HG02970 (cell line): Measurements from ENCODE around the gene MIER1.

ENCODE experiments used
- ATAC-seq: cut with Tn5 transposase; IDR thresholded peaks from one replicate; pipeline ENCODE4 v1.9.1; 2021; ENCODE audit warnings: mild to moderate bottlenecking, moderate library complexity, moderate number of reproducible peaks; ENCODE audit not compliant: unreplicated experiment, low FRiP score

The MIER1 gene

DNA sequence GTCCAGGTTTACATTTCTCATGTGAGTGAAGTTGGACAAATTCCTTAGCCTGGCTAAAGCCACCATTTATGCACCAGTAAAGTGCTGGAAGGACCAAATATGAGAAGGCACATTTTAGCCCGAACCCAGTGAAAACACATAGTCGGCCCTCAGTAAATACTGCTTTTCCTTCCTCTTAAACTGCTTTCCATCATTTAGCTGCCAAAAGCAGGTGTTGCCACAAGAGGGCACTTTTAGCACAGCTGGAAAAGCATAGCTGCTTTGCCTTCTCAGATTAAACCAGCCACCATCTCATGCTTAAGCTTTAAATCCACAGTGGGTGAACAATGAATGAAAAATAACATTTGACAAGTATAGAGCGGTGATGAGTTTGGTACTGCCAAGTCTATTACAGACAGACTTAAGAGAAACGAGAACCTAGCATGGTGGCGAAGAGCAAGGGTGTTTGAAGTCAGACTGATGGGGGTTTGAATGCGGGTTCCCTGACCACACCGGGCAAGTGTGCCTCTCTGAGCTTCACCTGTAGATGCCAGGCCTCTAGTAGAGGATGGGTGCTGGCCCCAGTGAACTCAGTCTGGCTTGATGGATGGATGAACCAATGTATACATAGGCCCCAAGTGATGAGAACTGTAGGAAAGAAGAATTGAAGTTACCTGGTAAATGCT is 71.4 kb downstream of the MIER1 start:
- ATAC-seq, result peak; percentile 53

DNA sequence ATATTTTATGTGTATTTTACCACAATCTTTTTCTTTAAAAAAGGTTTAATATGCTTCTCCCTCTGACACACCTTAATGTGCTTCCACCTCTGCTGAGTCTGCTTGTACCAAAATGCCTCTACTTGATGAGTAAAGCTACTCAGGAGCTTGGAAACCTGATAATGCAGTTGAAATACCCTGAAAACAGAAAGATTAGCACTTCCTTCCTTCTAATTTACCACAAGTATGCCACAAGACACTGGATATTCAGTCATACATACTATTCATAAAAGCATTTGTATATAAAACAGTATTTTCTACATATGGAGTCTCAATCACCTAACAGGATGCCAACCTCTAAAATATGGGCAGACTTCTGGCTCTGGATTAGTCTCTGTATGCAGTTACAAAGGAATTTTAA is 74.2 kb downstream of the MIER1 start:
- no peak for ATAC-seq

GRCh38 chr1:66999640-67000400 is 75.0 kb downstream of the MIER1 start:
- ATAC-seq, result no peak

DNA sequence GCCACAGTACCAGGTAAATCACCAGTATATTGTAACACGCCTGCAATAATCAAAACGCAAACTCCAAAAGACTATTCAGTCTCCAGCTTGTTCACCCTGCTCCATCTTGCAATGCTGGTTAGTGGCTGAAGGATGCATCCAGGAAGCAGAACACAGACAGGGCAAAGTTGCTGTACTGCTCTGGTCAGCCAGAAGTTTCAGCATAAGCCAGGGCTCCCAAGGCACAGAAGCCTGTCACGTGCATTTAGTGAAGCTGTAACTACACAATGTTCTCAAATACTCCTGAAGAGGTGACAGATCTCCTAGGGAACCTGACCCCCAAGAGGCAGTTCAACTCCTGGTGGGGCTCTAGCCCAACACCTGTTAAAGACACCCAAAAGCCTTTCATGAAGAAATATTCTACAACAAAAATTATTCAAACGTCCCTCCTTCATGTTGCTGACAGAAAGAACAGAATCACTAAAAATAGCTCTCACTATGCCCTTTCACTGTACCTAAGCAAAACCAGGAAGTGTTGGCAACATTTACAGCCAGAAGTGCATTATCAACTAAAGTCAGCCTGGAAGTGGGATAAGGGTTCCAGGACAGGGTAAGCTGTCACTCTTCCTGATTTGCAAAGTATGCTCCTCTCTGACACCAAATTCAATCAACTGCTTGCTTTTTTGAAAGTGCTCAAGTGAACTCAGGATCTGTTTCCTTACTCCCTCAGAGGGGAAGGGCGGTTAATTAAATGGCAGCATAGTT is 77.1 kb downstream of the MIER1 start:
- no peak for ATAC-seq

- no peak for ATAC-seq
Observed at GRCh38 chr1:67004176-67004575, 79.4 kb downstream of the MIER1 start.

GRCh38 chr1:67005068-67005467 is 80.3 kb downstream of the MIER1 start:
- ATAC-seq, result no peak

DNA sequence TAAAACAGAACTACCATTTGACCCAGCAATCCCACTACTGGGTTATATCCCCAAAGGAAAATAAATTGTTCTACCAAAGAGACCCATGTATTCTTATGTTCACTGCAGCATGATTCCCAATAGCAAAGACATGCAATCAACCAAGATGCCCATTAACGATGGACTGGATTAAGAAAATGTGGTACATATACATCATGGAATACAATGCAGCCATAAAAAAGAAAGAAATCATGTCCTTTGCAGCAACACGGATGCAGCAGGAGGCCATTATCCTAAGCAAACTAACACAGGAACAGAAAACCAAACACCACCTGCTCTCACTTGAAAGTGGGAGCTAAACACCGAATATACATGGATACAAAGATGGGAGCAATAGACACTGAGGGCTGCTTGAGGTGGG is 85.0 kb downstream of the MIER1 start:
- no peak for ATAC-seq

- ATAC-seq, result no peak
Observed at GRCh38 chr1:67013573-67013972, 88.8 kb downstream of the MIER1 start.

DNA sequence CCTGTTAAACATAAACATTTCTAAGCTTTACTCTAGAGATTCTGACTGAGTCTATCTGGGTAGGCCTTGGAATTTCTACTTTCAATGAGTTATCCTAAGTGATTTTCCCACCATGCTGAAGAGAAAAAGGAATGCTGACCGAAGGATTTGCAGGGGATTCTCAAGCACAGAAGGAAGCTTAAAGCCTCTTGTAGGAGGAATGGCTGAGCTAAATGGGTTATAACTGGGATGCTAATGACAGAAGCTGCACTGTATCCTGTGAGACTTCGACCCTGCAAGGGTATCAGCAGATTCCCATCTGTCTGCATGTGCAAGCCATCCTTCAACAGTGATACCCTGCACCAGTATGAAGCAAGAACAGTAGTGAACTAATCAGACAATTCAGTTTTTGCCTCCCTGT is 93.8 kb downstream of the MIER1 start:
- ATAC-seq, result no peak

DNA sequence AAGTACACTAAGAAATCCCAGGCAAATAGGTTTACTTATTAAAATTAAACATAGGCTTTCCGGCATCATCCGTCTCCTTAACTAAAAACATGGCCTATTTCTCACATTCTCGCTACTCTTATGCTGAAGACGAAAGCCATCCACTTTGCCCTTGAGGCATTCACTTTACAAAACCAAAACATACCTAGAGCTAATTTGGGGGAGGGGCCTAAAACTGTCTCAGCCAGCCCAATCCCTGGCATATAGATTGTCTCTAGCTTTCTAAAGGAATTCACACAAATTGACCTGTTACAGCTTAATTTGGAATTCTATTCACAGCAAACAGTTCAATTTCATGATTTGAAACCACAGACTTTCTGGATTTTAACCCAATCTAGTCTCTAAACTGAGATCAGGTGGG is 94.3 kb downstream of the MIER1 start:
- no peak for ATAC-seq

GRCh38 chr1:67019600-67020136 is 94.9 kb downstream of the MIER1 start:
- ATAC-seq, result no peak

- ATAC-seq, result no peak
Observed at GRCh38 chr1:67020304-67020703, 95.5 kb downstream of the MIER1 start.

DNA sequence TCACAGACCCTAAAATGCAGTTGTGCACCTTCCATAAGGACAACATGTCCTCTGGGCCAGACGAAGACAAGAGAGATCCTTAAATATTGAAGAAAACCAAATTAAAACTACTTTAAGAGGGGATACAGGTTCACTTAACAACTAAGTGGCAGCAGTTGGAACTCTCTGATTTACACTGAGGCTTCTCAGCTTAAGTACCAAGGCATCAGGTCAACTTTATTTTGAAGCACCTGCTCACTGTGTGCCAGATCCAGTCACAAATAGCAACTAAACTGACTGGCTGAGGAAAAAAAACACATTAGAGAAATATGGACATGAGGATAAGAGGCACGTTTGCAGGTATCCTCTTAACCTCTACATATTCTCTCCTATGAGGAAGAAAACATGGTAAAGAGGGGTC is 96.0 kb downstream of the MIER1 start:
- no peak for ATAC-seq

GRCh38 chr1:67029472-67029871 is 104.7 kb downstream of the MIER1 start:
- ATAC-seq, result no peak

DNA sequence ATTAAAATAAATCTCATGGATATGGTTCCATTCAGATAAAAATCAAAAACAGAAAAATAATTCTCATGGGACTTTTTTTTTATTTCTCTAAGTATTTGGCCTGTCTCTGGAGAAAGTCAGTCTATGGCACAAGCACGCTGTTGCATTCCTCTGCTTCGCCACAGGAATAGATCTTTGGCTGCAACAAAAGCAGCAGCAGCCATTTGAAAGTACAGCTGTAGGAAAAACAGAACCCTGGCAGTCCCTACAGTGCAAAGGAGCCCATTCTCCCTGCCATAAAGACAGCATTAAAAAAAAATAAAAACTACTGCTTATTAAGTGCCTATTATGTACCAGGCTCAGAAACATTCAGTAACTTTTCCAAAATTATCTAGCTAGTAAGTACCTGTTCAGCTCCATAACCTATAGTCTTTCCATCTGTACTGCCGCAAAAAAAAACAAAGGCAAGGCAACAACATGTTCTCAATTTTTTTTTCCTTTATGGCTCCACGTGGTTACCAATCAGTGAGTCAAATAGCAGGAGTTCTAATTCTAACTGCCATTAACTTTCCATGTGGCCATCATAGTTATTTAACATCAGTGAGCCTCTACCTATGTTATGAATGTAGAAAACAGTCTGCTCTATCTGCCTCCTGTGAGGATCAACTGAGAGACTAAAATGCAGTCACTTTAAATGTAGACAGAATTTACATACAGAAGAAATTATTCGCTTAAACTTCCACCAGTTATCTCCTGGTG is 106.5 kb downstream of the MIER1 start:
- ATAC-seq, result no peak

DNA sequence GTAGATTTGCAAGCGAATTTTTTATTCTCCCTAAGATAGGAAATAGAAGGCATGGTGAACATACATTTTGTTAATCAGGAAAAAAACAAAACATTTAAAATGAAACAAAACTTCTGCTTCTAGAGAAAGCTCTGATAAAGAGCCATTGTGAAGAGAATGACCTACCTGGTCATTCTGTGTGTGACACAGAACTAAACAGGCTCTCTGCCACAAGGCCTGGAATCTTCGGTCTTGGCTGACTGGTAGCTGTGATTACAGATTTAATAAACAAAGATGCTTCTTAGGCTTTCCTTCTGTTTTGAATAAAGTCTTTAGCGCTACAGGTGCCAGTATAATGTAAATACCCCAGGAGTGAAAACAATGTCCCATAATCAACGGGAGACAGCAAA is 107.1 kb downstream of the MIER1 start:
- ATAC-seq, result no peak
